ENCODE results near the gene TMEM144.

The TMEM144 gene

GRCh38 chr4:158280856-158281255 is 70.6 kb downstream of the TMEM144 start:
- no peak overlapping the region for H3K27ac ChIP-seq (ENCODE audit: low read depth, low read length)
- H4K20me1 ChIP-seq (ENCODE audit: low read depth, low read length): no peaks in the 10 kb centered on the region
- TF ChIP-seq, protein P1, sequence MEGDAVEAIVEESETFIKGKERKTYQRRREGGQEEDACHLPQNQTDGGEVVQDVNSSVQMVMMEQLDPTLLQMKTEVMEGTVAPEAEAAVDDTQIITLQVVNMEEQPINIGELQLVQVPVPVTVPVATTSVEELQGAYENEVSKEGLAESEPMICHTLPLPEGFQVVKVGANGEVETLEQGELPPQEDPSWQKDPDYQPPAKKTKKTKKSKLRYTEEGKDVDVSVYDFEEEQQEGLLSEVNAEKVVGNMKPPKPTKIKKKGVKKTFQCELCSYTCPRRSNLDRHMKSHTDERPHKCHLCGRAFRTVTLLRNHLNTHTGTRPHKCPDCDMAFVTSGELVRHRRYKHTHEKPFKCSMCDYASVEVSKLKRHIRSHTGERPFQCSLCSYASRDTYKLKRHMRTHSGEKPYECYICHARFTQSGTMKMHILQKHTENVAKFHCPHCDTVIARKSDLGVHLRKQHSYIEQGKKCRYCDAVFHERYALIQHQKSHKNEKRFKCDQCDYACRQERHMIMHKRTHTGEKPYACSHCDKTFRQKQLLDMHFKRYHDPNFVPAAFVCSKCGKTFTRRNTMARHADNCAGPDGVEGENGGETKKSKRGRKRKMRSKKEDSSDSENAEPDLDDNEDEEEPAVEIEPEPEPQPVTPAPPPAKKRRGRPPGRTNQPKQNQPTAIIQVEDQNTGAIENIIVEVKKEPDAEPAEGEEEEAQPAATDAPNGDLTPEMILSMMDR (IDR thresholded peaks at IDR 0.05; ENCODE audit: insufficient read depth, low read length, poor library complexity, severe bottlenecking): no peak
- no peak for TF ChIP-seq EZH2phosphoT487 (conservative IDR thresholded peaks at IDR 0.05; ENCODE audit: low read length)
- no peak overlapping the region for H3K9ac ChIP-seq (ENCODE audit: low read length)
- H3K4me2 ChIP-seq (ENCODE audit: low read depth, low read length, poor library complexity, severe bottlenecking): no peak overlapping the region
- H3K9me2 ChIP-seq (replicated peaks; ENCODE audit: insufficient read depth, low read length): no peaks in the 10 kb centered on the region
- H3K36me3 ChIP-seq (ENCODE audit: low read length): no peaks in the 10 kb centered on the region
- no peaks in the 10 kb centered on the region for H3K27me3 ChIP-seq (ENCODE audit: low read length)
- H3K79me2 ChIP-seq (ENCODE audit: insufficient read depth, low read length): no peaks in the 10 kb centered on the region
- H3K4me3 ChIP-seq (ENCODE audit: insufficient read depth, low read length, poor library complexity, severe bottlenecking): no peak overlapping the region
- no peak overlapping the region for H2AFZ ChIP-seq (ENCODE audit: low read depth, low read length, severe bottlenecking)
- no peaks in the 10 kb centered on the region for H3K9me3 ChIP-seq (ENCODE audit: insufficient read depth, low read length)
- H3F3A ChIP-seq (ENCODE audit: insufficient read depth): no peaks in the 10 kb centered on the region

DNA sequence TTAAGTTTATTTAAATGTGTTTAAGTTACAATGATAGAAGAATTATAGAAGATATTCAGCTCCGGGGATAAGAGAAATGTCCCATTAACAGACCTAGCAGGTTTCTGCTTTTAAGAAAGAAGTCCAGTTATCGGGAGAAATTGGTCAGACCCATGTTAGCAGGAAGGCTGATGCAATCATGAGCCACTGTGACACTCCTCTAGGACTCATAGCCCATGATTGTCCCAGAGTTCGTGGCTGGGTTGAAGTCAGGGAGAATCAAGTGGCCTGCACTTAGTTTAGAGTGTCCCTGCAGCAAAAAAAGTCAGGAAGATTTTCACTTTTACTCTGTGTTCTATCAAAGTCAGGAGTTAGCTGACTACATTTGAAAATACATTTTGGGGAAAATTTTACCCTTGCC is 72.0 kb downstream of the TMEM144 start:
- H3K36me3 ChIP-seq (ENCODE audit: low read length): no peaks in the 10 kb centered on the region
- H3K27me3 ChIP-seq (ENCODE audit: low read length): no peaks in the 10 kb centered on the region
- H3K9me3 ChIP-seq (ENCODE audit: insufficient read depth, low read length): no peaks in the 10 kb centered on the region
- H3K9ac ChIP-seq (ENCODE audit: low read length): no peak overlapping the region
- no peaks in the 10 kb centered on the region for H3K79me2 ChIP-seq (ENCODE audit: insufficient read depth, low read length)
- no peaks in the 10 kb centered on the region for H4K20me1 ChIP-seq (ENCODE audit: low read depth, low read length)
- no peak overlapping the region for H2AFZ ChIP-seq (ENCODE audit: low read depth, low read length, severe bottlenecking)
- no peaks in the 10 kb centered on the region for H3K9me2 ChIP-seq (replicated peaks; ENCODE audit: insufficient read depth, low read length)
- no peaks in the 10 kb centered on the region for H3F3A ChIP-seq (ENCODE audit: insufficient read depth)
- H3K4me3 ChIP-seq (ENCODE audit: insufficient read depth, low read length, poor library complexity, severe bottlenecking): no peak overlapping the region
- no peak overlapping the region for H3K4me2 ChIP-seq (ENCODE audit: low read depth, low read length, poor library complexity, severe bottlenecking)
- H3K27ac ChIP-seq (ENCODE audit: low read depth, low read length): no peak overlapping the region
- TF ChIP-seq, protein P1 (IDR thresholded peaks at IDR 0.05; ENCODE audit: insufficient read depth, low read length, poor library complexity, severe bottlenecking): no peak
- TF ChIP-seq EZH2phosphoT487 (conservative IDR thresholded peaks at IDR 0.05; ENCODE audit: low read length): no peak

DNA sequence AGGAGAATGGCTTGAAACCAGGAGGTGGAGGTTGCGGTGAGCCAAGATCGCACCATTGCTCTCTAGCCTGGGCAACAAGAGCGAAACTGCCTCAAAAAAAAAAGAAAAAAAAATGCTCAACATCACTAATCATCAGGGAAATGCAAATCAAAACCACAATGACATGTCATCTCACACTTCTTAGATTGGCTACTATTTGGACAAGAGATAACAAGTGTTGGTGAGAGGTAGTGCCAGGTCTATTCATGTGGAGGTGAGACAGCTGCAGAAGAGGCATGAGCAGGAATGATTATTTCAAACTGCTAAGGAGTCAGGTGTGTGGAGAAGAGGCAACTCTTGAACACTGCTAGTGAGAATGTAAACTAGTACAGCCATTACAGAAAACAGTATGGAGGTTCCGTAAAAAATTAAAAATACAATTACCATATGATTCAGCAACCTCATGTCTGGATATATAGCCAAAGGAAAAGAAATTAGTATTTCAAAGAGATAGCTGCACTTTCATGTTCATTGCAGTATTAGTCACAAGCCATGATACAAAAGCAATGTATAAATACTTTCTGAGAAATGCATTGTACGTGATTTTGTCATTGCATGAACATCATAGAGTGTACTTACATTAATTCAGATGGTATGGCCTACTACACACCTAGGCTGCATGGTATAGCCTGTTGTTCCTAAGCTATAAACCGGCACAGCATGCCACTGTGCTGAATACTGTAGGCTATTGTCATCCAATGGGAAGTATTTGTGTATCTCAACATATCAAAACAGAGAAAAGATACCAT is 75.3 kb downstream of the TMEM144 start:
- H3F3A ChIP-seq (ENCODE audit: insufficient read depth): no peaks in the 10 kb centered on the region
- H3K9me2 ChIP-seq (replicated peaks; ENCODE audit: insufficient read depth, low read length): no peaks in the 10 kb centered on the region
- no peaks in the 10 kb centered on the region for H3K27me3 ChIP-seq (ENCODE audit: low read length)
- H4K20me1 ChIP-seq (ENCODE audit: low read depth, low read length): no peaks in the 10 kb centered on the region
- no peak overlapping the region for H3K4me2 ChIP-seq (ENCODE audit: low read depth, low read length, poor library complexity, severe bottlenecking)
- H3K27ac ChIP-seq (ENCODE audit: low read depth, low read length): no peak overlapping the region
- no peak overlapping the region for H3K9ac ChIP-seq (ENCODE audit: low read length)
- H3K9me3 ChIP-seq (ENCODE audit: insufficient read depth, low read length): no peaks in the 10 kb centered on the region
- TF ChIP-seq, protein P1 (IDR thresholded peaks at IDR 0.05; ENCODE audit: insufficient read depth, low read length, poor library complexity, severe bottlenecking): no peak
- TF ChIP-seq EZH2phosphoT487 (conservative IDR thresholded peaks at IDR 0.05; ENCODE audit: low read length): no peak
- H3K79me2 ChIP-seq (ENCODE audit: insufficient read depth, low read length): no peaks in the 10 kb centered on the region
- no peaks in the 10 kb centered on the region for H3K36me3 ChIP-seq (ENCODE audit: low read length)
- no peak overlapping the region for H3K4me3 ChIP-seq (ENCODE audit: insufficient read depth, low read length, poor library complexity, severe bottlenecking)
- H2AFZ ChIP-seq (ENCODE audit: low read depth, low read length, severe bottlenecking): no peak overlapping the region

Data from SU-DHL-6 (cell line).